NCI-H1105 (cell line): ENCODE data around the gene ITGAV.

Source experiments
- DNase-seq: peaks from one replicate; lab custom pipeline; 2025; lab: John Stamatoyannopoulos, UW

The ITGAV gene

DNA sequence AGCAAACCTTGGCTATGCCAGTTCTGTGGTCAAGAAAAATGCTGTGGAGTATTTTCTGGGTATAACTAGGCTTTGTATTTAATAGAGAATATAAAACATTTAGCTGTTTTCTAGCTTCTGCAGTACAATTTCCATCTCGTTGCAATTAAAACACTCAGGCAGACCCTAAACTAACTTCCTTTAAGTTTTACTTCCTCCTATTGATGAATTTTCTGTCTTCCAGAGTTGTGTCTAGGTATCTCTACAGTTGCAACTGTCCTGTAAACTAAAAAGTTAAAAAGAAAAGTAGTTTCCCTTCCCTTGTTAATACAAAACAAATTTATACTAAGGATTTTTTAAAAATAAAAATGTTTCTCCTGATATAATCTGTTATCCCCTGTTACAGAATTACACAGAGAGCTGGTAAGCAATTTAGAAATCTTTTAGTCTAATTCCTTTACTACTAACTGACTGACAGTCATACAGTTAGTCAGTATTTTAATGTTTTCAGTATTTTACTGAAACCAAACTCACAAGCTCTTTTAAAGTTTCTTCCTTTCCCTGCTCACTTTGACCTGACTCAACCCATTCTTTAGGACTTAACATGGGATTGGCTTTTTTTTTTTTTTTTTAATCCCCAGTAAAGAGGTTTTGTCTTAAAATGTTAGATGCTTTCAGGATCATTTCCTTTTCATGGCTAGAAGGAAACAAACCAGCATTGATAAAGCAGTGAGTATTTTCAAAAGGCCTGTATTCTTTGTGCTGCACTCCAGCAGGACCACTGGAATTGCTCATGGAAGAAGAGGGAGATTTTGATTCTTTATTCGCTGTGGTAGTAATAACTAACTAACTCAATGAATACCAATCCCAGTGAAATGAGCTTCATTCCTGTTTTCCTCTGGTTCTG, 22.9 kb downstream of the ITGAV start:
- DNase-seq, result no peak

DNA sequence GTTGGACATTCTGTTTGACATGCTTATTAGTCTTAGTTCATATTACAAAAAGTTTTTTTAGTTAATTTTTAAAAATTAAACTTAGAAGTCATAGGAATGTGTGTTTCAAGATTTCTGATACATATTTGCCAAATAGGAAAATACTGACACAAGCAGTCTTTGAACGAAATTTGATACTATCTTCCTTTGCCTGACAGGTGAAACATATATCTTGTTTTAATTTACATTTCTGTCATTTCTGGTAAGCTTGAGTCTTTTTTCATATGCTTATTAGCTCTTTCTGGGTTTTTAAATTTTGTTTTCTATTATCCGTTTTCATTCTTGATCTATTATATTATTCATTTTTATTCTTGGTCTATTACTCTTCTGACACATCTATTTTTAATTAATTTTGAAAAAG, 24.5 kb downstream of the ITGAV start:
- DNase-seq, result no peak

DNA sequence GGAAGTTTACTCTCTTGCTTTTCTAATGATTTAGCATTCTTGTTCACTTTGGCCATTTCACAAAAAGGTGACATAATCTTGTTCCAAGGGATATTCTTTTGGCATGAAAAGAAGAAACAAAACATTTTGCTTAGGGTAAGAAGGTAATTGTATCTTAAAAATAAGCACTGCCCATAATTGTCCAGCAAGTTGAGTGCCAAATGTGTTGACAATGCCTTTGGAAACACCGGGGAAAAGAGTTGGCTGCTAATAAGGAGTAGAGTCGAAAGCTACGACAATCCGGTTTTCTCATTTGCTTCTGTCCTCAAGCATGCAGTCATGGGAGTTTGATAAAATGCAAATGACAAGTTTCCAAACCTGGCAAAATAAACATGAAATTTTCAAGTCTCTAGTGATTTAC, 27.3 kb downstream of the ITGAV start:
- DNase-seq, result no peak

GRCh38 chr2:186617771-186618170, 27.9 kb downstream of the ITGAV start:
- DNase-seq, result no peak

GRCh38 chr2:186618696-186619095, 28.8 kb downstream of the ITGAV start:
- DNase-seq, result no peak

DNA sequence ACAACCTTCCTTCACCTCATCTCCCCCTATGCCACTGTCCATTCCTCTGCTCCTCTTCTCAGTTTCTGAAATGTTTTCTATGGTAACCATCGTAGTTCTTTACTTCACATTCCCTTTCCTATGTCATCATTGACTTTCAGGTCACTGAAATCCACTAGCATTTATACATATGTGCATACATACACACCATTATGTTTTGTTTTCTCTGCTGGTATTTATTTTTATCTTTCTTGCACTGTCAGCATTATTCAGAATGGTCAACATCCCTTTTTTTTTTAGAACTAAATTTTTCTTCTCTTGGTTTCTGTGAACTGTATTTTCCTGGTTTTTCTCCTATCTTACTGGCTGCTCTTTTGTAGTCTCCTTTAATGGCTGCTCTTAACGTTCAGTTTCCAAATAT, 33.2 kb downstream of the ITGAV start:
- no peak for DNase-seq

GRCh38 chr2:186624276-186624675, 34.4 kb downstream of the ITGAV start:
- DNase-seq, result no peak

DNA sequence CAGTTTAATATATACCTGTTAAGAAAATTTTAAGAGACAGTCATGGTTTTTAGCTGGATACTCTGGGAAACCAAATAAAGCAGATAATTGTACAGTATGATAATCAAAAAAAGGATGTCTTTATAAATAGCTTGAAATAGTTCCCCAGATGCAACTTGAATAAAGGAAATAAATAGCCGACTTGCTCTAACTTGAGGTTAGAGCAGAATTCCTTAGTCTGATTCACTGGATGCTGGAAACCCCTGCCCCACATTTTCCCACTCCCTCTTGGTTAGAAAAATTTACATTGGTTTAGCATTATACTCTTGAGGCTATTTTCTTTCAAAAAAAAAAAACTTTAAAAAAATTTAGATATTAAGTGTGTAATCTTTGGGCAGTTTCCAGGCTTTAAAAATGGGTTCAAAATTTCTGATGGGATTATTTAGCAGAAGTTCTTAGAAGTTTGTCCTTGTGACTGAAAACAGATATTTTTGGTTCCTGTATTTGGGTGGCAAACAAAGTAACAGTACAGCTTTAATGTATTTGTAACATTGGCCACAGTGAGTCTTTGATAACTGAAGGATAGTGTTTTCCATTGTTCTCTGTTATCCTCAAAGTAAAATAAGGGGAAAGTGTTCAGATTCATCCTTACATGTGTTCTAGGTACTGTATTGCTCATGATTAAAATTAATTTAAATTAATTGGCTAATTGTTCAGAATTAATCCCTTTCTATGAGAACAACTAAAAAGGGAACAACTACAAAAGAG, 39.6 kb downstream of the ITGAV start:
- DNase-seq, result no peak

GRCh38 chr2:186632417-186632816, 42.6 kb downstream of the ITGAV start:
- no peak for DNase-seq

- no peak for DNase-seq
These were observed 44.8 kb downstream of the ITGAV start for GRCh38 chr2:186634701-186635100.

DNA sequence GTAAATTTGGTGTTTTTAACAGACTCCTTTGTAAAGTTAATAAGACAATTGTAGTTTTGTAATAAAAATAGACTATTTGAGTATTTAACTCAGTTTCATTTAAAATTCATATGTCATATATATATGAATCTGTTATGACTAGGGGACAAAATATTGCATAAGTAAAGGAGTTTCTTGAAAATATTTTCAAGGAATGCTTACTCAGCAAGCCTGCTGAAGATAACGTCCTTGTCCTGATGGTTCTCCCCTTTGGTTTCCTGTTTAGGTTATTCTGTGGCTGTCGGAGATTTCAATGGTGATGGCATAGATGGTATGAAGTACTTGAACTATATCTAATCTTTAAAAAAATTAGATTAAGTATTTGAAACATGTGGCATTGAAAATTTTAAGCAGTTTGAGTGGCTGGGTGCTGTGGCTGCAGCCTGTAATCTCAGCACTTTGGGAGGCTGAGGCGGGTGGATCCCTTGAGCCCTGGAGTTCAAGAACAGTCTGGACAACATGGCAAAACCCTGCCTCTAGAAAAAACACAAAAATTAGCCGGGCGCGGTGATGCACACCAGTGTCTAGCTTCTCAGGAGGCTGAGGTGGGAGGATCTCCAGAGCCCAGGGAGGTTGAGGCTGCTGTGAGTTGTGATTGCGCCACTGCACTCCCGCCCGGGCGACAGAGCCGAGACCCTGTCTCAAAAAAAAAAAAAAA, 47.1 kb downstream of the ITGAV start:
- no peak for DNase-seq

GRCh38 chr2:186637497-186637800, 47.6 kb downstream of the ITGAV start:
- DNase-seq, result no peak

DNA sequence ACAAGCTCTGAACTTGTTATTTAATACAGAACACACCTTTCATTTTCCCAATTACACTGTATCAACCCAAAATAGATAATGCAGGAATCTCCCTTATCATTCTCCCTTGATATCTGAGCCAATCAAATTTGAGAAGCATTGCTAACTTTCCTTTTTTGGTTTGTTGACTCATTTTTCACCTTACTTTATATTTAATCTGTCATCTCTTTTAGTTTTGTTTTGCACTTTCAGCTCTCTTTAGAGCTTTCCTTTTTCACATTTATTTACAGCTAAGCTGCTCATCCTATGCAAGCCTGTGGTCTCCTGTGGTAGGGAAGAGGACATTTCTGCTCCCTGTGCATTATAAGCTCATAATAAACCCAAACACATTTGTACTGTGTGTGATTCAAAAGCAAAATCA, 50.1 kb downstream of the ITGAV start:
- no peak for DNase-seq

GRCh38 chr2:186641132-186641806, 51.4 kb downstream of the ITGAV start:
- DNase-seq, result no peak

DNA sequence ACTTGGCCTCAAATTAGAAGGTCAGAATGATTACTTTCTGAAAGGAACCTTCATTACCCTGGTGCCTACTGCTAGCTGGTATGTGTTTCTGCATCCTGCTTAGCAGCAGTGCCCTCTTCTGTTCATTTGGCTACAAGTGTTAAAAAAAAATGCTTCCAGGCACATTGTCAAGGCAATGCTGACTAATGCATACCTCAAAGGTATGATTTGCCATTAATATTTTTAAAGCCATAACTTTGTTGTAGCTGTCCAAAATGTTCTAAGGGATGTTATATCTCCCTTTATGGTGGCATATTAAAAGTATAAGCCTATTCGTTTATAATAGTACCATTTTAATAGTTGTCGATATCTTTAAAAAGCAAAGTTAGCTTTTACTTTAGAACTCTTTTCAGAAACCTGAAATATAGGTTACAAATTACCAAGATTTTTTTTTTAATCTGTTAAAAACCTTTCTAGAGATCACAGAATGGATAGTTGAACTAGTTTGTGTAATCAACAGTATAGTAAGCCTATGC, 52.0 kb downstream of the ITGAV start:
- DNase-seq, result peak; percentile 40

GRCh38 chr2:186644791-186645190, 54.9 kb downstream of the ITGAV start:
- DNase-seq, result no peak

DNA sequence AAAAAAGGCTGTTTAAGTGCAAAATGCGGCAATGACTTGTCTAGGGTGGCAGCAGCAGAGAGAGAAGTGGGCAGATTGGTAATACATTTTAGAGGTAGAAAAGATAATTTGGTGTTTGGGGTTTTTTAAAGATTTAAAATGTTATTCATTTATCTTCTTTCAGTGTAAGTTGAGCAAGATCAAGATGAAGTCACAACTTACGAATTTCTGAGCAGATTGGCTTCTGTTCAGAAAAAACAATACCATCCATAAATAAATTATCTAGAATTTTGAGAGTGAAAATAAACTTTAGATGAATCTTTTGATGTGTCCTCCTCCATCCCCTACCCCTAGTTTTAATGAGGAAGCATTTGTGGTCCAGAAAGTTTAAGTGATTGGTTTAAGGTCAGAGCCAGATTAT, 56.1 kb downstream of the ITGAV start:
- no peak for DNase-seq

- DNase-seq, result no peak
These were observed 58.3 kb downstream of the ITGAV start for GRCh38 chr2:186648130-186648529.

DNA sequence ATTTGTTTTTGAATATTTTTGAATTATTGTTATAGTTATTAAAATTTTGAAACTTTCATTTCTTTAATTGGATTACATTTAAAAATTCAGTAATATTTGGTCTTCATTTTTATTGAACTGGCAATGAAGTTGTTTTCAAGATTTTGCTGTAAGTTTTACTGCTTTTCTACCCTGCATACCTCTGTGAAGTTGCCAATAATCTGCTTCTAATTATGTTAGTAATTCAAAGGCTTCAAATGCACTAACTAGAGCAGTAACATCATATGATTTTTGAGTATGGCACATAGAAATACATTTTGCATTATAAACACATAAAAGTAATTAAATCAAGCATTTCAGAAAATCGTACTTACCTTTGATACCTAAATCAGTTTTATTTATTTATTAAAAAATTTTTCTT, 63.7 kb downstream of the ITGAV start:
- no peak for DNase-seq

GRCh38 chr2:186659383-186659782, 69.5 kb downstream of the ITGAV start:
- no peak for DNase-seq

GRCh38 chr2:186664385-186665043, 74.7 kb downstream of the ITGAV start:
- no peak for DNase-seq

GRCh38 chr2:186669146-186669545, 79.3 kb downstream of the ITGAV start:
- no peak for DNase-seq
